Thyroid gland (tissue), 4 donors: Measurements from ENCODE around the gene CTSD. TPM values are rescaled to one million over a fixed set of nuclear protein-coding genes. Genes with fewer than 3 reads are reported as not detected.

Experiments used
- DNase-seq, 2 donors: peaks; one replicate each; pipeline ENCODE4 v3.0.0-alpha.2; 2019
- H3K27ac ChIP-seq, 3 donors: fragments of 200-600 bp; sonication (generic); 1 replicate in 2 of 3; 2 replicates in 1 of 3; pipeline ENCODE4 v1.5.1; 2016 to 2019; ENCODE audit warnings: mild to moderate bottlenecking in 1 of 3, moderate library complexity in 1 of 3
- H3K27me3 ChIP-seq: fragments of 200-600 bp; sonication (generic); one replicate; pipeline ENCODE4 v1.5.1; 2019
- H3K36me3 ChIP-seq, 2 donors: fragments of 200-600 bp; sonication (generic); one replicate each; pipeline ENCODE4 v1.5.1; 2016 to 2019
- H3K4me1 ChIP-seq, 2 donors: fragments of 200-600 bp; sonication (generic); one replicate each; pipeline ENCODE4 v1.5.1; 2017 to 2019
- H3K4me3 ChIP-seq, 3 donors: fragments of 200-600 bp; sonication (generic); replicated peaks in 1 of 3; 1 replicate in 2 of 3; 2 replicates in 1 of 3; pipeline ENCODE4 v1.5.1; 2016; ENCODE audit warnings: mild to moderate bottlenecking in 1 of 3
- H3K9me3 ChIP-seq: fragments of 200-600 bp; sonication (generic); one replicate; pipeline ENCODE4 v1.5.1; 2017
- POLR2A ChIP-seq, 2 donors: fragments of 450-650 bp; IDR thresholded peaks; one replicate each; pipeline ENCODE4 v1.6.1; 2017; ENCODE audit warnings: antibody characterized with exemption in 2 of 2, mild to moderate bottlenecking in 2 of 2, moderate library complexity in 1 of 2
- WGBS, 2 donors: methylation state at CpG; one replicate each; pipeline ENCODE4 v1.1.5; 2017; 5-methylcytosine and 5-hydroxymethylcytosine counted together
- intact Hi-C: fragments of 100-400 bp; cut with DNase I; formaldehyde crosslinking; loops from one replicate; pipeline ENCODE4 v1.15.1; 2023
- total RNA-seq, 4 donors: library from RNA; depleted of rRNA; stranded (reverse); fragments of >200 nt; gene quantifications; one replicate each; pipeline ENCODE4 v1.2.3, GENCODE V29; 2016
- TF ChIP-seq, protein P1 (sequence below), 6 experiments: fragments of 200-600 bp in 3 of 6; fragments of 450-650 bp in 3 of 6; sonication (generic) in 3 of 6; IDR thresholded peaks; one replicate each; pipeline ENCODE4 v1.5.1; 2016 to 2019; ENCODE audit warnings: antibody characterized with exemption in 6 of 6, mild to moderate bottlenecking in 2 of 6, inconsistent platforms in 1 of 6, moderate library complexity in 1 of 6

CTSD gene
- total RNA-seq, 4 donors from 2014 or later = 363 to 577 (median 457) TPM

DNA sequence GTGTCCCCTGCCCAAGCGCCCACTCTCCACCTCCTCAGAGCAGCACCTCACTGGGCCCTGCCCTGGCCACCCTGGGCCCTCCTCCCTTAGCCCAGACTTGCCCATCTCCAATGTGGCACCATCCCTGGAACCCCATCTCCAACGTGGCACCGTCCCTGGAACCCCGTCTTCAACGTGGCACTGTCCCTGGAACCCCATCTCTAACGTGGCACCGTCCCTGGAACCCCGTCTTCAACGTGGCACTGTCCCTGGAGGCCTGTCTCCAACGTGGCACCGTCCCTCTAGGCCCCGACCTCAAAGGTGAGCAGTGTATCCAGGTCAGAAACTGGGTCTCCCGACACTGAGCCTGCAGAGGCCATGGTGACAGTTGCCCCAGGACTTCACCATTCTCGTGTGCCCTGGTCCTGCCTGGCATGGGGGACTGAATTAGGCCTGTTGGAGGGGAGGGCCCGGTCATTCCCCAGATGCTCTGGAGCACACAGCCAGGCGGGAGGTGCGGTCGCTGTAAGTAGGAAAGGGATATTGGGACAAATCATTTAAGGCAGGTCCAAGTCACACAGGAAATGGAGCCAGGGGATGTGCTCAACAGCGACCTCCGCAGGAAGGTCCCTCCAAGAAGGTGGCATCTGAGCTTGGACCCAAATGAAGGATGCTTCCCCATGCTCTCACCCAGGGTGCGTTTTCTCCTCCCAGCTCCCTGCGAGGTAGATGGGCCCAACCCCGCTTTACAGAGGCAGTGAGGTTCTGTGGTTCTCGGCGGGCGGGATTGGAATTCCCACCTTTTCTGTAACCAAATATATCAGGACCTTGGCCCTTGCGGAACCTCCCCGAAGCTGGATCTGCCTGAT lies 2.4 kb upstream of the CTSD start:
- intact Hi-C loops = no loop called here
- TF ChIP-seq POLR2A (IDR thresholded peaks at IDR 0.05) = no peak
- TF ChIP-seq, protein P1, sequence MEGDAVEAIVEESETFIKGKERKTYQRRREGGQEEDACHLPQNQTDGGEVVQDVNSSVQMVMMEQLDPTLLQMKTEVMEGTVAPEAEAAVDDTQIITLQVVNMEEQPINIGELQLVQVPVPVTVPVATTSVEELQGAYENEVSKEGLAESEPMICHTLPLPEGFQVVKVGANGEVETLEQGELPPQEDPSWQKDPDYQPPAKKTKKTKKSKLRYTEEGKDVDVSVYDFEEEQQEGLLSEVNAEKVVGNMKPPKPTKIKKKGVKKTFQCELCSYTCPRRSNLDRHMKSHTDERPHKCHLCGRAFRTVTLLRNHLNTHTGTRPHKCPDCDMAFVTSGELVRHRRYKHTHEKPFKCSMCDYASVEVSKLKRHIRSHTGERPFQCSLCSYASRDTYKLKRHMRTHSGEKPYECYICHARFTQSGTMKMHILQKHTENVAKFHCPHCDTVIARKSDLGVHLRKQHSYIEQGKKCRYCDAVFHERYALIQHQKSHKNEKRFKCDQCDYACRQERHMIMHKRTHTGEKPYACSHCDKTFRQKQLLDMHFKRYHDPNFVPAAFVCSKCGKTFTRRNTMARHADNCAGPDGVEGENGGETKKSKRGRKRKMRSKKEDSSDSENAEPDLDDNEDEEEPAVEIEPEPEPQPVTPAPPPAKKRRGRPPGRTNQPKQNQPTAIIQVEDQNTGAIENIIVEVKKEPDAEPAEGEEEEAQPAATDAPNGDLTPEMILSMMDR (IDR thresholded peaks at IDR 0.05) = no peak
- H3K9me3 ChIP-seq = no peaks in the 10 kb centered on the region
- H3K36me3 ChIP-seq = no peaks in the 10 kb centered on the region
- no peak overlapping the region for H3K27ac ChIP-seq
- H3K4me1 ChIP-seq = peaks cover 25 to 26% of the 10 kb centered on the region in 2 donors
- 86 to 88% methylated on average over 27 to 28 of the region's 28 CpGs for WGBS, 2 donors
- H3K27me3 ChIP-seq = no peaks in the 10 kb centered on the region
- peak in 1 of 2 donors; percentile 1 for DNase-seq
- no peak overlapping the region for H3K4me3 ChIP-seq

DNA sequence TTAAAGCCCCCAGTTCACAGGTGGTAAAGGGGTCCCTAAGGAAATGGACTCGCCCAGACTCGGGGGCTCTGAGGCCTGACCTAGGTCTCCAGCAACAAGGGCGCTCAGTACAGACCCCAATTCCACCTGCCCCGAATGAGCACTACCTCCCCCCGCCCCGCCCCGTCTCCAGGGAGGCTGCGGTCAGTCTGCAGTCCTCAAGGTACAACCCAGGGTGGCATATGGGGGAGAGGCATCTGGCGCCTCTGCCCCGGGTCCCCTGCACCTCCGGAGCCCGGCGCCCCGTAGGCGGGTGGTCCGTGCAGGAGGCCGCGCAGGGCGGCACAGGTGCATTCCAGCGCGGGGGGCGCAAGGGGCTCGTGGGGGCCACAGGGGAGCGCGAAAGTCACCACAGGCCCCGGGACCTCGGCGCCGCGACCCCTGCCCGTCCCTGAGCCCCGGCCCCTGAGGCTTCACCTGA lies 361 bp downstream of the CTSD start:
- Histone ChIP-seq H3K4me1 (peaks cover 25 to 42% of the 10 kb centered on the region in 2 donors), H3K27ac (peak overlapping the region; percentile 70 to 86 (median 78)), H3K36me3 (peaks cover 6 to 16% of the 10 kb centered on the region in 2 donors), H3K4me3 (peak overlapping the region; percentile 36 to 99 (median 94)), H3K27me3 (no peaks in the 10 kb centered on the region), H3K9me3 (no peaks in the 10 kb centered on the region)
- TF ChIP-seq POLR2A (IDR thresholded peaks at IDR 0.05) = no peak
- intact Hi-C loops = no loop called here
- no peak for DNase-seq
- WGBS, 2 donors = no CpG with 5 or more reads among the region's 32 CpGs

DNA sequence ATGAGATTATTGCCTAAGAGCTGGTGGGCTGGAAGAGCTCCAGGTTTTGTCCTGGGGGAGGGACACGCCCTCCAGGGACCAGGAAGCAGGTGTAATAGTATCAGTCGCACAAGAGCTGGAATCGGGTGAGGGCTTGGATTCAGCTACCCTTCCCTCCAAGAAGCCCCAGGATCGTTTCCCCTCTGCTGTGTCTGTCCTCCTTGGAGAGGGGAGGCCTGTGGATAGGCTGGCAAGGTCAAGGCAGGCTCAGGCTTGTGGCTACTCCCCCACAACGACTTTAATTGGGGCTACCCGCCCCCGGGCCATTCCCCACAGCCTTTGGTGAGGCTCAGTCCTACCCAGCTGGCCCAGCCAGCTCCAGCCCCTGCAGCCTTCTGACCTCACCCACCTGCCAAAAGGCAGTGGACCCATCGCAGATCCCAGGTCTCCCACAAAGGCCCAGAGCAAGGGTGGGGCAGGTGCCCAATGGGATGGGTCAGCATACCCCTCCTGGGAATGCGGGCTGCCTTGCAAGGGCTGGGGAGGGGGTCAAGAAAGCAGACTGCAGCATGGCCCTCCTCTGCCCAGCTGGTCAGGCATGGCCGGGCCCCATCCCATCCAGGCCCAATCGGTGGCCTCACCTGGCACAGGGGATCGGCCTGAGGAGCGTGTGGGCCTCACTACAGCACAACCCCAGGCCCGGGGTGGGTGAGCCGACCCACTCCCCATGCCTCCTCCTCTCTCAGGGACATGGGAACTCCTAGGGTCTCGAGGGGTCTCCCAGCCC lies 1.0 kb downstream of the CTSD start:
- peak in 1 of 2 donors; percentile 34 for DNase-seq
- no peaks in the 10 kb centered on the region for H3K27me3 ChIP-seq
- TF ChIP-seq, protein P1 (IDR thresholded peaks at IDR 0.05) = no peak
- no peak for TF ChIP-seq POLR2A (IDR thresholded peaks at IDR 0.05)
- peaks cover 25 to 42% of the 10 kb centered on the region in 2 donors for H3K4me1 ChIP-seq
- intact Hi-C loops = no loop called here
- H3K36me3 ChIP-seq = peaks cover 6 to 16% of the 10 kb centered on the region in 2 donors
- H3K27ac ChIP-seq = peak overlapping the region in 2 of 3 donors; percentile 78 to 86
- H3K4me3 ChIP-seq = peak overlapping the region; percentile 36 to 99 (median 94)
- 36 to 45% methylated on average over 7 to 12 of the region's 16 CpGs for WGBS, 2 donors
- no peaks in the 10 kb centered on the region for H3K9me3 ChIP-seq

DNA sequence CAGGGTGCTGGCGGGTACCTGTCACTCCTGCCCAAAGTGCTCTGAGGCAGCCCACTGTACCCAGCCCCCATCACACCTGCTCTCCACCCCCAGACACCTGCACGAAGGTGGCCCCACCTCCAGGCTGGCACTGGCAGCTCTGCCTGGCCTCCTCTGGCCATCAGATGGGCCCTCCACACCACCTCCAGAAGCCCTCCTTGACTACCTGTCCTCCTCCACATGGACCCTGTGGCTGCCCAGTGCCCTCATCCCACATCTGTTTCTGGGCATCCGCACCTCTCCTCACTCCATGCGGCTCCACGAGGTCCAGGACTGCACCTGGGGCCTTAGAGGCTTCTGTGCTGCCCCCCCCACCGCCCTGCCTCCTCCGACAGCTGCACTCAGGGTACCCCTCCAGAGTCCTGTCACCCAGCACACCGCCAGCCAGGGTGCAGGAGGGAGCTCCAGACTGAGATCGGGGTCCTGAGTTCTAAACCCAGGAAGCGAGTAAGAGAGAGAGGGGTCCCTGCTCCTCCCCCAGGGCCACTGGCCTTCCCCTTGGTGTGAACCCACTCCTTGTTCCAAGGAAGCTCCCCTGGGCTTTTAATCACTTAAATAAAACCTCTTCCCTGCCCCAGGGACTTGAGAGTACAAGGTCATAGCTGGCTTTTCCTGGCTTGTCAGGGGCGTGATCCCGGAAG lies 1.7 kb downstream of the CTSD start:
- H3K27me3 ChIP-seq = no peaks in the 10 kb centered on the region
- intact Hi-C loops = no loop called here
- H3K9me3 ChIP-seq = no peaks in the 10 kb centered on the region
- H3K4me3 ChIP-seq = peak overlapping the region in 2 of 3 donors; percentile 36 to 99
- DNase-seq = no peak
- H3K4me1 ChIP-seq = peaks cover 25 to 42% of the 10 kb centered on the region in 2 donors
- 81 to 82% methylated on average over 11 to 12 of the region's 12 CpGs for WGBS, 2 donors
- peaks cover 9 to 21% of the 10 kb centered on the region in 2 donors for H3K36me3 ChIP-seq
- TF ChIP-seq POLR2A (IDR thresholded peaks at IDR 0.05) = no peak
- TF ChIP-seq, protein P1 (IDR thresholded peaks at IDR 0.05) = no peak
- peak overlapping the region in 2 of 3 donors; percentile 70 to 78 for H3K27ac ChIP-seq
